GM12875 (cell line): ENCODE measurements around the gene ZNF740.

Experiments
- H3K4me3 ChIP-seq: one replicate; pipeline ENCODE4 v1.5.1; 2011; ENCODE audit warnings: low read depth, low read length, control low read depth
- CTCF ChIP-seq: IDR thresholded peaks from 2 replicates; pipeline ENCODE4 v1.5.1; 2011; ENCODE audit warnings: low read depth, mild to moderate bottlenecking, control low read depth, inconsistent platforms, low read length, moderate library complexity, borderline replicate concordance; ENCODE audit not compliant: insufficient read depth

Gene ZNF740

GRCh38 chr12:53235164-53235563 lies 54.6 kb downstream of the ZNF740 start:
- no peak overlapping the region for H3K4me3 ChIP-seq
- no peak for TF ChIP-seq CTCF

- no peak overlapping the region for H3K4me3 ChIP-seq
- TF ChIP-seq CTCF = no peak
These were observed 55.4 kb downstream of the ZNF740 start for GRCh38 chr12:53235742-53236442.

GRCh38 chr12:53236443-53237111 lies 56.1 kb downstream of the ZNF740 start:
- no peak for TF ChIP-seq CTCF
- no peak overlapping the region for H3K4me3 ChIP-seq

- no peak for TF ChIP-seq CTCF
- no peak overlapping the region for H3K4me3 ChIP-seq
These were observed 59.2 kb downstream of the ZNF740 start for GRCh38 chr12:53239643-53240258.

- no peak overlapping the region for H3K4me3 ChIP-seq
- no peak for TF ChIP-seq CTCF
These were observed 61.3 kb downstream of the ZNF740 start for GRCh38 chr12:53241623-53242412.

GRCh38 chr12:53244337-53244736 lies 63.8 kb downstream of the ZNF740 start:
- no peak overlapping the region for H3K4me3 ChIP-seq

More at GRCh38 chr12:53244337-53244736, 63.8 kb downstream of the ZNF740 start:
- TF ChIP-seq CTCF = no peak
